Measurements from ENCODE around the gene NKX2-3. TPM values are rescaled to one million over a fixed set of nuclear protein-coding genes. Genes with fewer than 3 reads are reported as not detected.

Gene NKX2-3
- total and polyA plus RNA-seq, 2 experiments from 2014 or later: 0.17 TPM; not detected in 1

DNA sequence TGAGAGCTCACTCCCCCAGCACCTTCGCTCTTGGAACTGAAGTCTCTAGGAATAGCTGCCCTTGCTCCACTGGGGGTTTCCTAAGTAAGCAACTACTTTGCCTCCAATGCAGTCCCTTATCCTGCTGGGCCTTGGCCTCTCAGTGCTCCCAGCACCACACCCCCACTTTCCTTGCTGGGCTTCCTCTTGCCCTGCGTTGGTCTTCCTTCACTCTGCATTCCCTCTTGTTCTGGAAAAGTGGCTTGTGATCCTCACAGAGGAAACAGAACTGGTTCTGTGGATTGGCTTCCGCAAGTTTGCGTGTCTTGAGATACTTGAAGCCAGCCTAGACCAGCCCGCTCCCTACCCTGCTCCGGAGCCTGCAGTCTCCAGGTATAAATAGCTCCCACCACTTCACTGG lies 6.4 kb downstream of the NKX2-3 start:
- Histone ChIP-seq H3K27ac (no peak overlapping the region), H3K4me2 (no peak overlapping the region), H3K27me3 (peaks cover 97% of the 10 kb centered on the region), H3K36me3 (replicated peaks; ENCODE audit: insufficient read depth, low read depth) (no peaks in the 10 kb centered on the region), H3K9me3 (ENCODE audit: low read depth) (no peaks in the 10 kb centered on the region), H3K79me2 (no peaks in the 10 kb centered on the region), H2AFZ (no peak overlapping the region), H3K9me2 (replicated peaks; ENCODE audit: insufficient read depth) (no peaks in the 10 kb centered on the region), H4K20me1 (ENCODE audit: insufficient read depth, poor library complexity, severe bottlenecking) (no peaks in the 10 kb centered on the region), H3K4me1 (ENCODE audit: insufficient read depth) (peaks cover 29% of the 10 kb centered on the region), H3K4me3 (no peak overlapping the region)
- no peak for DNase-seq (ENCODE audit: low spot score)
- 35% methylated on average over 6 of the region's 6 CpGs for WGBS (ENCODE audit: low lambda C conversion rate, missing lambda C conversion rate)
- TF ChIP-seq, protein P1, sequence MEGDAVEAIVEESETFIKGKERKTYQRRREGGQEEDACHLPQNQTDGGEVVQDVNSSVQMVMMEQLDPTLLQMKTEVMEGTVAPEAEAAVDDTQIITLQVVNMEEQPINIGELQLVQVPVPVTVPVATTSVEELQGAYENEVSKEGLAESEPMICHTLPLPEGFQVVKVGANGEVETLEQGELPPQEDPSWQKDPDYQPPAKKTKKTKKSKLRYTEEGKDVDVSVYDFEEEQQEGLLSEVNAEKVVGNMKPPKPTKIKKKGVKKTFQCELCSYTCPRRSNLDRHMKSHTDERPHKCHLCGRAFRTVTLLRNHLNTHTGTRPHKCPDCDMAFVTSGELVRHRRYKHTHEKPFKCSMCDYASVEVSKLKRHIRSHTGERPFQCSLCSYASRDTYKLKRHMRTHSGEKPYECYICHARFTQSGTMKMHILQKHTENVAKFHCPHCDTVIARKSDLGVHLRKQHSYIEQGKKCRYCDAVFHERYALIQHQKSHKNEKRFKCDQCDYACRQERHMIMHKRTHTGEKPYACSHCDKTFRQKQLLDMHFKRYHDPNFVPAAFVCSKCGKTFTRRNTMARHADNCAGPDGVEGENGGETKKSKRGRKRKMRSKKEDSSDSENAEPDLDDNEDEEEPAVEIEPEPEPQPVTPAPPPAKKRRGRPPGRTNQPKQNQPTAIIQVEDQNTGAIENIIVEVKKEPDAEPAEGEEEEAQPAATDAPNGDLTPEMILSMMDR (IDR thresholded peaks at IDR 0.05; ENCODE audit: poor library complexity): no peak
- TF ChIP-seq EZH2phosphoT487 (IDR thresholded peaks at IDR 0.05; ENCODE audit: low read depth, severe bottlenecking, unreplicated experiment): no peak
- no peak for TF ChIP-seq EZH2 (IDR thresholded peaks at IDR 0.05; ENCODE audit: borderline replicate concordance)

DNA sequence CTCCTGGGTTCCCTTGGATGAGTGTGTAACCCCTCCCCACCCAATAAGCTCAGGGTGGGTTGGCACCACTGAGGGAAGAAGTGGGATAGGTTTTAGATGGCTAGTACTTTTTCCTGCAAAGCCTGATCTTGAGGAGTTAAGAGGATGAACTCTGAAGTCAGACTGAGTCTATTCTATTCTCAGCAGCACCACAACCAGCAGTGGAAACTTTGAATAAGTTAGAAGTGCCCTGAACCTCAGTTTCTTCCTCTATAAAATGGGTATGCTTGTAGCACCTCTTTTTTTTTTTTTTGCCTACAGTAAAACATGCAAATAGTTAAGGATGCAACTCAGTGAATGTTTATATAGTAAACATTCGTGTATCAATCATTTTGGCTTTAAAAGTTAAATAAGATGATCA lies 7.1 kb downstream of the NKX2-3 start:
- Histone ChIP-seq H3K4me3 (no peak overlapping the region), H3K4me1 (ENCODE audit: insufficient read depth) (peaks cover 26% of the 10 kb centered on the region), H3K9me2 (replicated peaks; ENCODE audit: insufficient read depth) (no peaks in the 10 kb centered on the region), H3K4me2 (no peak overlapping the region), H3K79me2 (no peaks in the 10 kb centered on the region), H3K36me3 (replicated peaks; ENCODE audit: insufficient read depth, low read depth) (no peaks in the 10 kb centered on the region), H3K9me3 (ENCODE audit: low read depth) (no peaks in the 10 kb centered on the region), H3K27ac (no peak overlapping the region), H2AFZ (no peak overlapping the region), H3K27me3 (peaks cover 97% of the 10 kb centered on the region), H4K20me1 (ENCODE audit: insufficient read depth, poor library complexity, severe bottlenecking) (no peaks in the 10 kb centered on the region)
- WGBS (ENCODE audit: low lambda C conversion rate, missing lambda C conversion rate): 8% methylated on average over 1 of the region's 1 CpG
- no peak for DNase-seq (ENCODE audit: low spot score)
- no peak for TF ChIP-seq EZH2 (IDR thresholded peaks at IDR 0.05; ENCODE audit: borderline replicate concordance)
- no peak for TF ChIP-seq EZH2phosphoT487 (IDR thresholded peaks at IDR 0.05; ENCODE audit: low read depth, severe bottlenecking, unreplicated experiment)
- TF ChIP-seq, protein P1 (IDR thresholded peaks at IDR 0.05; ENCODE audit: poor library complexity): no peak

DNA sequence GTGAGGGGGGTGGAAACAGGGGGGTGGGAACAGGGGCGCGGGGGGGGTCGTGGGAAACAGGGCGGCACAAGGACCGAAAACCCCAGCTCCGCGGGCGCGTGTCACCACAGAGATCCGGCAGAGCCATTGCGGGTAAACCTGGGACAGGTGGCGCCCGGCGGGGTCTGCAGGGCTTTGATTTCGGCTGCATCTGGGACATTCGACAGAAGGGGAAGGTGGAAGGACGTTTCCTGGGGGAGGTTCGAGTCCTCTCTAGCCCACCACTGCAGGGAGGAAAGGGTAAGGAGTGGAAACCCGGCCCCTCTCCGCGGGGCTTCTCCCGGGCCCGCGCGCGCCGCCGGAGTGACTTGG lies 7.5 kb downstream of the NKX2-3 start:
- Histone ChIP-seq H3K27me3 (peaks cover 98% of the 10 kb centered on the region), H3K4me1 (ENCODE audit: insufficient read depth) (peaks cover 23% of the 10 kb centered on the region), H3K4me2 (peak overlapping the region; percentile 76), H3K9me2 (replicated peaks; ENCODE audit: insufficient read depth) (no peaks in the 10 kb centered on the region), H3K4me3 (no peak overlapping the region), H2AFZ (no peak overlapping the region), H3K36me3 (replicated peaks; ENCODE audit: insufficient read depth, low read depth) (no peaks in the 10 kb centered on the region), H4K20me1 (ENCODE audit: insufficient read depth, poor library complexity, severe bottlenecking) (no peaks in the 10 kb centered on the region), H3K9me3 (ENCODE audit: low read depth) (no peaks in the 10 kb centered on the region), H3K27ac (no peak overlapping the region), H3K79me2 (no peaks in the 10 kb centered on the region)
- 2% methylated on average over 15 of the region's 28 CpGs for WGBS (ENCODE audit: low lambda C conversion rate, missing lambda C conversion rate)
- DNase-seq (ENCODE audit: low spot score): no peak
- TF ChIP-seq, protein P1 (IDR thresholded peaks at IDR 0.05; ENCODE audit: poor library complexity): no peak
- TF ChIP-seq EZH2phosphoT487 (IDR thresholded peaks at IDR 0.05; ENCODE audit: low read depth, severe bottlenecking, unreplicated experiment): no peak
- TF ChIP-seq EZH2 (IDR thresholded peaks at IDR 0.05; ENCODE audit: borderline replicate concordance): peak; percentile 65
